ENCODE measurements around the gene CD19. TPM values are rescaled to one million over a fixed set of nuclear protein-coding genes. Genes with fewer than 3 reads are reported as not detected.
"Not testable (repeated sequence)": the region's sequence is repeated elsewhere in the genome, so short reads cannot be mapped to it uniquely, and the experiment has no call there.

The CD19 gene
- total RNA-seq, 4 donors from 2014 or later = 6.3 to 85.8 TPM; not detected in 2

GRCh38 chr16:28937222-28937876 lies 5.6 kb downstream of the CD19 start:
- Histone ChIP-seq H3K27me3 (no peaks in the 10 kb centered on the region), H3K36me3 (no peaks in the 10 kb centered on the region), H3K4me3 (no peak overlapping the region), H3K4me1 (peaks cover 0 to 12% (median 0%) of the 10 kb centered on the region in 4 donors), H3K9me3 (no peaks in the 10 kb centered on the region), H3K27ac (no peak overlapping the region)
- DNase-seq = no peak
- TF ChIP-seq POLR2A (IDR thresholded peaks at IDR 0.05) = no peak
- TF ChIP-seq CTCF (IDR thresholded peaks at IDR 0.05) = no peak

- Histone ChIP-seq H3K9me3 (no peaks in the 10 kb centered on the region), H3K4me3 (no peak overlapping the region), H3K4me1 (peaks cover 0 to 11% (median 0%) of the 10 kb centered on the region in 4 donors), H3K36me3 (no peaks in the 10 kb centered on the region), H3K27me3 (no peaks in the 10 kb centered on the region), H3K27ac (no peak overlapping the region)
- DNase-seq = no peak
- TF ChIP-seq CTCF (IDR thresholded peaks at IDR 0.05) = no peak
- TF ChIP-seq POLR2A (IDR thresholded peaks at IDR 0.05) = no peak
Observed at GRCh38 chr16:28938721-28939120, 7.0 kb downstream of the CD19 start.

- H3K27ac ChIP-seq, H3K4me1 ChIP-seq, H3K4me3 ChIP-seq, H3K9me3 ChIP-seq, H3K36me3 ChIP-seq, H3K27me3 ChIP-seq, DNase-seq: not testable (repeated sequence)
Observed at GRCh38 chr16:28939825-28940224, 8.1 kb downstream of the CD19 start.

- DNase-seq = no peak
- Histone ChIP-seq H3K4me3 (no peak overlapping the region), H3K27ac (no peak overlapping the region), H3K27me3 (no peaks in the 10 kb centered on the region), H3K9me3 (no peaks in the 10 kb centered on the region), H3K4me1 (peaks cover 0 to 16% (median 2%) of the 10 kb centered on the region in 4 donors), H3K36me3 (no peaks in the 10 kb centered on the region)
- TF ChIP-seq POLR2A (IDR thresholded peaks at IDR 0.05) (no peak), CTCF (IDR thresholded peaks at IDR 0.05) (no peak)
Observed at GRCh38 chr16:28943281-28943680, 11.5 kb downstream of the CD19 start.

- H3K4me1 ChIP-seq = peaks cover 0 to 22% (median 5%) of the 10 kb centered on the region in 4 donors
- TF ChIP-seq POLR2A (IDR thresholded peaks at IDR 0.05) (no peak), CTCF (IDR thresholded peaks at IDR 0.05) (no peak)
- H3K9me3 ChIP-seq = no peaks in the 10 kb centered on the region
Observed at GRCh38 chr16:28946681-28947080, 14.9 kb downstream of the CD19 start.

GRCh38 chr16:28950648-28951409 lies 19.1 kb downstream of the CD19 start, which contains the start of gene NFATC2IP:
NFATC2IP (plus strand) TSS chr16:28950937; CDS start chr16:28951012, 75 bp downstream.
- peak; percentile 100 for DNase-seq
- peaks cover 0 to 23% (median 9%) of the 10 kb centered on the region in 4 donors for H3K4me1 ChIP-seq
- H3K27me3 ChIP-seq = no peaks in the 10 kb centered on the region
- H3K9me3 ChIP-seq = no peaks in the 10 kb centered on the region
- H3K4me3 ChIP-seq = peak within 1 kb of the TSS; percentile 65 to 87 (median 79)
- TF ChIP-seq CTCF (IDR thresholded peaks at IDR 0.05) = no peak
- peak; percentile 56 to 67 for TF ChIP-seq POLR2A (IDR thresholded peaks at IDR 0.05)
- peak within 1 kb of the TSS; percentile 79 to 87 (median 84) for H3K27ac ChIP-seq
- H3K36me3 ChIP-seq = peaks cover 0 to 30% (median 0%) of the 10 kb centered on the region in 3 donors

More at GRCh38 chr16:28946681-28947080, 14.9 kb downstream of the CD19 start:
- H3K4me3 ChIP-seq = no peak overlapping the region
- no peak for DNase-seq
- no peak overlapping the region for H3K27ac ChIP-seq
- H3K27me3 ChIP-seq = no peaks in the 10 kb centered on the region
- no peaks in the 10 kb centered on the region for H3K36me3 ChIP-seq
